NCI-H1694 treated with DMSO at 0.1 percent for 48 hours (cell line): ENCODE results near the gene PAFAH1B2.
"Not testable (repeated sequence)": the region's sequence is repeated elsewhere in the genome, so short reads cannot be mapped to it uniquely, and the experiment has no call there.

Experiments
- DNase-seq: peaks from one replicate; lab custom pipeline; 2025; lab: John Stamatoyannopoulos, UW

Gene PAFAH1B2

GRCh38 chr11:117172724-117173421 lies 28.8 kb downstream of the PAFAH1B2 start:
- no peak for DNase-seq

- no peak for DNase-seq
Observed at GRCh38 chr11:117175104-117175503, 31.0 kb downstream of the PAFAH1B2 start.

DNA sequence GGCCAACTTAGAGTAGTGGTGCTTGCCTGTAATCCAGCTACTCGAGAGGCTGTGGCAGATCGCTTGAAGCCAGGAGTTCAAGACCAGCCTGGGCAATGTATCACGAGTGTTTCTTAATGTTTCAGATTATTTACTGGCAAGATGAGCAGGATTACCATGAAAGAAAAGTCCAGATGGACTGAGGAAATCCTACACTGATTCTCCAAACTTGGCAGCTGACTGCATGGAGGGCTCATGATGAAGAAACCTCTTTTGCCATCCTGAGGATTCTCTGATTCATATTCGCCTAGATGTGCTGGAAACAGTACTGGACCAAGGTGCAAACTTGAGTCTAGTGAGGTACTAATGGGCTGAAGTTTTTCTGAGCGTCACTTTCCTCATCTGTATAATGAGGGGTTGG lies 31.7 kb downstream of the PAFAH1B2 start:
- DNase-seq: no peak

DNA sequence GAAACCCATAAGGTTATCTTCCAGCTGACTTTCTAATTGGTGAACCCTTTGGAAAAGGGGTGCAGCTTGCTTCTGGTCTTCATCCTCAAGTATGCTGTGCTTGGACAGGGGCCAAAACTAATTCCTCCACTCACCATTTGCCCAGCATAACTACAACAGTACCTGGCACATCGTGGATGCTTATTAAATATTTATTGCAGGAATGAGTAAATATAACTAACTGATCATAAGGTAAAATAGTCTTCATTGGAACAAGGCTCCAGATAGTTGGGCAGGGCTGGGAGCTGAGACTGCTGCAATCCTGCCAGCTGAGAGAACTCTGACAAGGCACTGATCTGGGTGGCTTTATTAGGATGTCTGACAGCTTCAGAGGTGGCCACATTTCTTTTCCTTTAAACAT lies 32.1 kb downstream of the PAFAH1B2 start:
- DNase-seq: no peak

GRCh38 chr11:117177534-117178209 lies 33.6 kb downstream of the PAFAH1B2 start:
- DNase-seq: no peak

DNA sequence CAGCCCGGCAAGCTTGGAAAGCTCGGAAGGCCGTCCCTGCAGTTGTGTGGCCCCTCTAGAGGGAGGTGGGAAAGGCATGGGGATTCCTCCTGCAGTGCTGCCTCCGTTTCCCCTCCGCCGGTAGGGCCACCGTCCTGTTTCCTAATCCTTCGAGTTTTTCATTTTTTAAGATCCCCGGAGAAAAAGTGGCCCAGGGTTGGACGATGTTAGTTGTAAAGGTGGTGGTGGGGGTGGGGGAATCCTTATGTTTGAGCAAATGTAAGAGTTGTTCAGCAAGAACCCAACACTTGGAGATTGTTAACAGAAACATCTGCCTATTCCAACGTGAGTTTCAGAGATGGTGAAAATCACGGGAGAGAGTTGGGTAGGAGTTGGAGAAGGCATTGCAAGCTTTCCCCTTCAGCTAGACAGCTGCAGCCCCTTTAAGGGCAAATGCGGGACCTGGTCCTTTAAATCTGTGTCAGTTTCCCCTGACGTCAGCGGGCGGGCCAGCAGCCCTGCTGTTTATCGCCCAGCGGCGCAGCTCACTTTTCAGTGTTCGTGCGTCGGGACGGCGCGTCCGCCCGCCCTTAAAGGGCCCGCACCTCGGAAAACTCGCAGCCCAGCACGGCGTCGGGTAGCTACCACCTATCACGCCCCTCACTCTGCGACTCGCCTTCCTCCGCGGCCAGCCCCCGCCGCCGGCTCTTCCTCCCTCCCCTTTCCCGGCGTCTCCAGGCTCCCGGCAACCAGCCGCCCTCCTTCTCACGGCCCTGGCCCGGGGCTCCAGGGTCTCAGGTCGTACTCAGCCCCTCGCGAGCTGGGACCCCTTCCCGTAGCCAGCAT lies 34.3 kb downstream of the PAFAH1B2 start, which contains the start of gene SIDT2:
SIDT2 (plus strand) TSS at position 534 of the 825 bp plus-strand sequence. CDS start 521 bp downstream, outside the sequence.
- DNase-seq: peak; percentile 25

DNA sequence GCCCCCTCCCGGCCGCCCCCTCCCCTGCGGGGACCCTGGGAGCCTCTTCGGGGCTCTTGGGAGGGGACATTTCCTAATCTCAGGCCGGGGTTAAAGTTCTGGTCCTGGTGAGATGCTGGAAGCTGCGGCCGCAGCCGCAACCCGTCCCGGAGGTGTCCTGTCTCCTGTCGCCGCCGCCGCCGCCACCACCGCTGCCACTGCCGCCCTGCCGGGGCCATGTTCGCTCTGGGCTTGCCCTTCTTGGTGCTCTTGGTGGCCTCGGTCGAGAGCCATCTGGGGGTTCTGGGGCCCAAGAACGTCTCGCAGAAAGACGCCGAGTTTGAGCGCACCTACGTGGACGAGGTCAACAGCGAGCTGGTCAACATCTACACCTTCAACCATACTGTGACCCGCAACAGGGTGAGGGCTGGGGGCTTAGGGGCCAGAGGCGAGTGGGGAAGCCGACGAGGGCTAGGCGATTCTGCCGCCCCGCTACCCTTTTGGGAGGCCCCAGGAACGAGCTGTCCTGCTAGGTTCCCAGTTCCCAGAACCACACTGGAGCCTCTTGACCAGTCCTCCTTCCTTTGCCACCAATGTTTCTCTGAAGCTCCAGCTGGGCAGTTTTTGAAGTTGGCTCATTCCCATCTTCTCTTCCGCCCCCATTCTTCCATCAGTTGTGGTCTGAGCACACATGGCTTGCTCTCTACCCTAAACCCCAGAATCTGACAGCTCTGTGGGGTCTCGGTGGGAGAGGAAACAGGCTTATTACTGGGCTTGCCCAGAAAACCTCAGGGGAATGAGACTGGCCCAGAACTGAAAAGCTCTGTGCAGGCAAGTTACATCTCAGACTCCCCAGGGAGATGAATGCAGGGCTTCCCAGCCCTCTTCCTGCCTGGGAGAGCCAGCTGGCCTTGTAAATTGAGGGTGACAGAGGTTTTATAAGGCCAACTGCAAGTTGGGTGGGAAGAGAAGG lies 35.2 kb downstream of the PAFAH1B2 start:
- no peak for DNase-seq

DNA sequence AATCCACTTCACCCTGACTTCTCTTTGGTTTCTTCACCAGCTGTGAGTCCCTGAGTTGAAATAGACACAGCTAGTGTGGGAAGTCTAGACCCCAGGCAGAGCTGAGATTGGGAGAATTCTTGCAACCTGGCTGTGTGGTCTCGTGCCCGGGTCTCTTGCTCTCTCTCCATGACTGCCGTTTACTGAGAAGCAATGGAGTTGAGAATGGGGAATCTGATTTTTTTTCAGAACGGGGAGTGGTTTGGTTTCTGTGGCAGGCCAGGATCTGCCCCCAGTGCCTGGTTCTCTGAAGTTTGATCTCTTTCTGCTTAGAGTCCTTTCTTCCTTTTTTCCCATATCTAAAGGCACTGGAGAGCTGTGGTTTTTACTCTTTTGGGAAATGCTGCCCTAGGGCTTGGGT lies 35.9 kb downstream of the PAFAH1B2 start:
- no peak for DNase-seq

GRCh38 chr11:117180661-117181585 lies 36.8 kb downstream of the PAFAH1B2 start:
- peak; percentile 34 for DNase-seq

DNA sequence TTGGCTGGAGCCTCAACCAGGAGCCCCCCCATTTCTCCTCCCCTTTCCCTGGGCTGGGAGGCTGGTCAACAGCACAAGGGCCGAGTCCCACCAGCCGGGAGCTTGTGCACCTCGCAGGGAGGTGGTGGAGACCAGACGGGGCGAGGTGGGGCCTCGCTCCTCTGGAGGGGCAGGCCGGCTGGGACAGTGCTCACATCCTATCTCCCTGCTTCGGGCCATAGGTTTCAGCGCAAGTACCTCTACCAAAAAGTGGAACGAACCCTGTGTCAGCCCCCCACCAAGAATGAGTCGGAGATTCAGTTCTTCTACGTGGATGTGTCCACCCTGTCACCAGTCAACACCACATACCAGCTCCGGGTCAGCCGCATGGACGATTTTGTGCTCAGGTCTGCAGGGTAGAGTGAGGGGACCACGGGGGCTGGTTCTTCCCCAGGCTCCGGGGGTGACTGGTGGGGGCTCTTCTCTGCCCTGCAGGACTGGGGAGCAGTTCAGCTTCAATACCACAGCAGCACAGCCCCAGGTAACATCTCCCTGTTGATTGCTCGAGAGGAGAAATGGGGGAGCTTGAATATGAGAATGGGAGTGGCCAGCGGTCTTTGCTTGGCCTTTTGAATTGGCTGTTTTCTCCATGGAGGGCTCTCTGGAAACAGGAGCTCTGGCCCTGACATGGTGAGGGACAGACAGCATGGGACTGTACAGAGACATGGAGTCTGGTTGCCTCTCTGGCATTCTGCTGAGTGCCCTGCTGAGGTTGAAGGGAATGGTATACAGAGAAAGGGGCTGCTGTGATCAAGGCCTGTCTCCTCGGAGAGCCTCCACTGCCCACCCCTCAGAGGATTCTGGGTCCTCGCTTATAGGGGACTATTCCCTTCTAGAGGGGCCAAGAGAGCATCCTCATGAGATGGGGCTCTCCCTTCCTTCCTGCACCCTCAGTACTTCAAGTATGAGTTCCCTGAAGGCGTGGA lies 37.8 kb downstream of the PAFAH1B2 start:
- DNase-seq: no peak

DNA sequence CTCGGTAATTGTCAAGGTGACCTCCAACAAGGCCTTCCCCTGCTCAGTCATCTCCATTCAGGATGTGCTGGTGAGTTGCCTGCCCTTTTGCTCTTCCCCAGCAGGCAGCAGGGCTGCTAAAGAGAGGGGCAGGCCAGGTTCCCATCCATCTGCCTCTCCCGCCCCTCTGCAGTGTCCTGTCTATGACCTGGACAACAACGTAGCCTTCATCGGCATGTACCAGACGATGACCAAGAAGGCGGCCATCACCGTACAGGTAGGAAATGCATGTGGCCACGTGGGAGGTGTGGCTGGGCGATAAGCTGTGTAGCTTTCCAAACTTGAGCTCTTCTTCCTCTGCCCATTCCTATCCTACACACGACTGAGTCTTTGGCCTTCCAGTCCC lies 38.5 kb downstream of the PAFAH1B2 start:
- DNase-seq: no peak

- not testable (repeated sequence) for DNase-seq
Observed at GRCh38 chr11:117183178-117183577, 39.1 kb downstream of the PAFAH1B2 start.

DNA sequence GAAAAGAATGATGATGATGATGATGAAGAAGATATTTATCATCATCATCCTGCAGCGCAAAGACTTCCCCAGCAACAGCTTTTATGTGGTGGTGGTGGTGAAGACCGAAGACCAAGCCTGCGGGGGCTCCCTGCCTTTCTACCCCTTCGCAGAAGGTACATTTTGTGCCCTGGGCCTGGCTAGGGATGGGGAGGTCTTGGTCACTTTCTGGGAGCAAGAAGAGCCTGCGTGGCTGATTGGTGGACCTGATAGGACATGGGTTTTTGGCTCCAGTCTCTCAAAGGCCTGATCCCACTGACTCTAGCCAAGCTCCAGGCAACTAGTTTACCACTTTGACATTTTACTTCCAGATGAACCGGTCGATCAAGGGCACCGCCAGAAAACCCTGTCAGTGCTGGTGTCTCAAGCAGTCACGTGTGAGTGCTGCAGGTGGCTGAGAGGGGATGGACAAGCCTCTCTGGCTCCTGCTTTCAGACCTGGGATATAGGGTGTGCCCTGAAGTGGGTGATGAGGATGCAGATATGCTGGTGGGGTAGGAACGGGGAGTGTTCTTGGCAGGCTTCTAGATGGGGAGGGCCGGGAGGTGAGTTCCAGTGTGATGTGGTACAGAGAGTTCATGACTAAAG lies 39.8 kb downstream of the PAFAH1B2 start:
- DNase-seq: no peak

DNA sequence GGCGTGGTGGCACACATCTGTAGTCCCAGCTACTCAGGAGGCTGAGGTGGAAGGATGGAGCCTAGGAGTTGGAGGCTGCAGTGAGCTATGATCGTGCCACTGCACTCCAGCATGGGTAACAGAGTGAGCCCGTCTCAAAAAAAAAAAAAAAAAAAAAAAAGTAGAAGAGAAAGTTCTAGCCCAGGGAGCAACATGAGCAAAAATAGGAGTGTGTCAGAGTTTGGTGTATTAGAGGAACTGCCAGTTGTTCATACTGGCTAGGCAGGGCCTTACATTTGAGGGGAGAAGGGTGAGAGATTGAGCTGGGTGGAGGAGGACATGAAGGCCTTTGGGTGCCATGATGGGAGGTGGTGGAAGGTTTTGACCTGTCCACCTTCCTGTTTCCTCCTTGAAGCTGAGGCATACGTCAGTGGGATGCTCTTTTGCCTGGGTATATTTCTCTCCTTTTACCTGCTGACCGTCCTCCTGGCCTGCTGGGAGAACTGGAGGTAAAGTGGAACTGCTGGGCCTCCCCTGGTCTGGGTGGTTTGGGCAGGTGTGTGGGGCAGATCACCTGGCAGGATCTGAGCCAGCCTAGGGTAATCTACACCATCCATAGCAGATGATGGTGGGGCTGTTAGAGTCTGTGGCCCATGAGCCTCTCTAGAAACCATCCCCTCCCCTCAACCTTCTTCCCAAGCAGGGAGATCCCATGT lies 41.8 kb downstream of the PAFAH1B2 start:
- no peak for DNase-seq

DNA sequence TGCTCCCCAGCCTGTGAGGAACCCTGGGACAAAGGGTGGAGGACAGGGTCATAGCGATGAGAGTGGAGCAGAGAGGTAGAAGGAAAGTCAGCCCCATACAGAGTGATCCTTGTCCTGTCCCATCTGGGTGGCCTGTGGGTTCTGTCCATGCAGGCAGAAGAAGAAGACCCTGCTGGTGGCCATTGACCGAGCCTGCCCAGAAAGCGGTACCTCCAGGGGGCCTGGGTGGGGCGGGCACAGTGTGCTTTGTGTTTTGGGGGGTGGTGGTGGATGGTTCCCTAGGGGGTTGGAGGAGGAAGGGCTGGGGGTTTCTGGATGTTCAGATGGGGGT lies 42.3 kb downstream of the PAFAH1B2 start:
- DNase-seq: no peak

DNA sequence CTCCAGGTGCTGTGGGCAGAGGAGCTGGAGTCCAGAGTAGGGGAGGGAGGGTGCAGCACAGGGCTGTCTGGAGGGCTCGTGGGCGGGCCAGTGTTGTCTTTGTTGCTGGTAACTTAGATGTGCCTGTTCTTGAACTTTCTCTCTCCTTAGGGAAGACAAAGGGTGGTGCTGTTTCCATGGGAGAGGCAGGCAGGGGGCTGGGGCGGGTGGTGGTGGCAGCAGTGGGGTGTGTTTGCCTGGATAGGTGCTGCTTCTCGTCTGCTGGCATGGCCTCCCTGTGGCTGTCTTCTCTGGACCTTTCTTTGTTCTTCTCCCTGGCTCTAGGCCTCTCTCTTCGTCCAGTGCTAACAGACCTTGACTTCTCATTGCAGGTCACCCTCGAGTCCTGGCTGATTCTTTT lies 42.9 kb downstream of the PAFAH1B2 start:
- no peak for DNase-seq

DNA sequence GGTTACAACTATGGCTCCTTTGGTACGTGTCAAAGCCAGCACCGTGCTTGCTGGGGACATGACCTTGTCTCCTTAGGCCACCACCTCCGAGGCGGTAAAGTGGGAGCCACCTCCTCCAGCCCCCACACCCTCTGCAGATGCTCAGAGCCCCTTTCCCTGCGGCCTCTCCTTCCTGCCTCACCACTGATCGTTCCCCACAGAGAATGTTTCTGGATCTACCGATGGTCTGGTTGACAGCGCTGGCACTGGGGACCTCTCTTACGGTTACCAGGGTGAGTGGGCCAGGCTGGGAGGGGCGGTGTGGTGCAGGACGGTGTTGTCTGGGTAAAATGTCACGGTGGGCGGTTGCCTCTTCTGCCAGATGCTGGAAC lies 43.3 kb downstream of the PAFAH1B2 start:
- DNase-seq: no peak

GRCh38 chr11:117187799-117188481 lies 43.9 kb downstream of the PAFAH1B2 start:
- DNase-seq: no peak
